ENCODE measurements around the gene OR51T1. TPM values are rescaled to one million over a fixed set of nuclear protein-coding genes. Genes with fewer than 3 reads are reported as not detected.

Gene OR51T1
- total and polyA plus RNA-seq, 5 experiments from 2014 or later: not detected

DNA sequence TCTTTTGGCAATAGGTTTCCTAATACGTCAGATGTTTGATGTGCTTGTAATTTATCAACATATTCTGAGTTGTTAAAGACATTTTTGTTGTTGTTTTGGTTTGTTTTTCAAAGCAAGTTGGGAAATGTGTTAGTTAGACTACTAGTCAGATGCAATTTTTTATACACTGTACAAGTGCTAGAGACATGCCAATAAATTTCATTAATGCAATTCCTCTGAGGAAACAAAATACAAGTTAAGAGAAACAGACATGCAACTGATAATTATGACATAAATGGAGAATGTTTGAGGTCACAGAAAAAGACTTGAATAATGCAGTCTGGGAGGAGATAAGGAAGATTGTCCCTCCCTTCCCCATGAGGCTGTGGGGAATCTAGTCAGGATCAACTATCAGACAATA, 5.9 kb downstream of the OR51T1 start:
- Mint-ChIP-seq H3K9me3 (peaks cover 0 to 9% (median 0%) of the 10 kb centered on the region in 9 donors), H3K27me3 (peaks cover 0 to 14% (median 10%) of the 10 kb centered on the region in 5 donors), H3K4me3 (no peak overlapping the region), H3K27ac (no peak overlapping the region), H3K36me3 (no peaks in the 10 kb centered on the region), H3K4me1 (no peaks in the 10 kb centered on the region)
- no peak for ATAC-seq
- no peak for DNase-seq
- POLR2A ChIA-PET: no interaction called here

- H3K27ac Mint-ChIP-seq: no peak overlapping the region
- POLR2A ChIA-PET: no interaction called here
- no peak for DNase-seq
- no peaks in the 10 kb centered on the region for H3K4me1 Mint-ChIP-seq
- peaks cover 0 to 23% (median 11%) of the 10 kb centered on the region in 5 donors for H3K27me3 Mint-ChIP-seq
- H3K9me3 Mint-ChIP-seq: peaks cover 0 to 9% (median 0%) of the 10 kb centered on the region in 9 donors
- no peak overlapping the region for H3K4me3 Mint-ChIP-seq
- H3K36me3 Mint-ChIP-seq: no peaks in the 10 kb centered on the region
- no peak for ATAC-seq
Observed at GRCh38 chr11:4890279-4890678, 8.6 kb downstream of the OR51T1 start.

DNA sequence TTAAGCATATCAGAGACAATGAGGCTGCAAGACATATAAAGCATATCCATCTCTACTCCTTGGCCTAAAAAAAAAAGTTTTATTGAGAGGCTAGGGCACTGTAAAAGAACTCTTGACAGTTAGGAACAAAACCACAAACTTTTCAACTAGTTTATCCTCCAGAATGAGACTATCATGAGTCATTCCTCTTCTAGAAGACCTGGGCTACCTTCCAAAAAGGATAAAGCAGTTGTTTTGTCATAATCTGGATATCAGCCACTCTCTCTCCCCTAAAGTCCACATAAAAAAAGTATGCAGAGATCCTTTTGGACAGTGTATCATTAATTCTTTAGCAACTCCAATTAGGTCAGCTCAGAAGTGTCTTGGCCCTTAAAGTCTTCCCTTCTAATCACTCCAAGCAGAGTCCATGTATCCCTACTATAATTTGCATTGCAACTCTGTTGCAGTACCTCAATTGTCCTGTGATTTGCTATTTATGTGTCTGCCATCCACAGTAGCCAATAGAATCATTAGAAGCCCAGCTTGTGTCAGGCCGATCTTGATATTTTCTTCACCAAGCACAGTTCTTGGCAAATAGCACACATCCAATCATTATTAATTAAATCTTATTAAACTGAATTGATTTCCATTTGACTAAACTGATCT, 10.4 kb downstream of the OR51T1 start:
- no peaks in the 10 kb centered on the region for H3K4me1 Mint-ChIP-seq
- ATAC-seq (no peak), DNase-seq (no peak)
- POLR2A ChIA-PET: no interaction called here
- no peaks in the 10 kb centered on the region for H3K36me3 Mint-ChIP-seq
- H3K9me3 Mint-ChIP-seq: peaks cover 0 to 9% (median 0%) of the 10 kb centered on the region in 9 donors
- peaks cover 0 to 23% (median 11%) of the 10 kb centered on the region in 5 donors for H3K27me3 Mint-ChIP-seq
- no peak overlapping the region for H3K27ac Mint-ChIP-seq
- no peak overlapping the region for H3K4me3 Mint-ChIP-seq

DNA sequence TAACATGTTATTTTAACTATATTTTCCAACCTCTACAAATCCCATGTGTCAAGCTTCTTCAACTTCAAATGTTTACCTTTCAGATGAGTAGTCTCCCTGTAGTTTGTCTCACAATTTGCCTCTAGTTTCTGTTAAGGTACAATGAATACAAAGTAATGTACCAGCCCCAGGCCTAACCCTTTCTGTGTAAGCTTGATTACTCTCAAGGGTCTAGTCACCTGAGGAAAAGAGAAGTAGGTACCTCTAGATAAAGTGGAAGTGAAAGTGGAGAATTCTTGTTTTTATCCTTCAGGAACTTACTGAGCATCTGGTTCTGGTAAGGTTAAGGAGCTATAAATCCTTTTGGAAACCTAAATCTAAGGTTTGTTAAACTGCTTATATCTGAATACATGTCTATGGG, 21.8 kb downstream of the OR51T1 start, which contains the start of gene OR51A7:
Gene OR51A7 (plus strand): TSS at position 300 of the 400 bp plus-strand sequence. CDS start 3,587 bp downstream, outside the sequence.
- no peak within 1 kb of the TSS for H3K4me3 Mint-ChIP-seq
- POLR2A ChIA-PET: no interaction called here
- peaks cover 0 to 6% (median 0%) of the 10 kb centered on the region in 5 donors for H3K27me3 Mint-ChIP-seq
- H3K27ac Mint-ChIP-seq: no peak within 1 kb of the TSS
- peaks cover 0 to 3% (median 0%) of the 10 kb centered on the region in 4 donors for H3K4me1 Mint-ChIP-seq
- ATAC-seq (no peak), DNase-seq (no peak)
- peaks cover 0 to 9% (median 0%) of the 10 kb centered on the region in 9 donors for H3K9me3 Mint-ChIP-seq
- no peaks in the 10 kb centered on the region for H3K36me3 Mint-ChIP-seq

GRCh38 chr11:4916581-4916980, 34.9 kb downstream of the OR51T1 start:
- DNase-seq (no peak), ATAC-seq (no peak)
- POLR2A ChIA-PET: no interaction called here
- H3K36me3 Mint-ChIP-seq: peaks cover 0 to 3% (median 0%) of the 10 kb centered on the region in 3 donors
- H3K27ac Mint-ChIP-seq: no peak overlapping the region
- no peaks in the 10 kb centered on the region for H3K9me3 Mint-ChIP-seq
- H3K27me3 Mint-ChIP-seq: peaks cover 2 to 29% (median 6%) of the 10 kb centered on the region in 5 donors
- no peaks in the 10 kb centered on the region for H3K4me1 Mint-ChIP-seq
- H3K4me3 Mint-ChIP-seq: no peak overlapping the region

- POLR2A ChIA-PET: no interaction called here
- no peak for ATAC-seq
- H3K4me3 Mint-ChIP-seq: no peak within 1 kb of the TSS
Observed at GRCh38 chr11:4919250-4919649, 37.5 kb downstream of the OR51T1 start, which contains the start of gene OR51G2. Gene OR51G2 (minus strand): TSS chr11:4919350. CDS start chr11:4915663, 3,687 bp downstream.

GRCh38 chr11:4921796-4922195, 40.1 kb downstream of the OR51T1 start:
- ATAC-seq (no peak), DNase-seq (no peak)
- H3K27me3 Mint-ChIP-seq: peaks cover 0 to 20% (median 10%) of the 10 kb centered on the region in 5 donors
- H3K9me3 Mint-ChIP-seq: peaks cover 0 to 9% (median 0%) of the 10 kb centered on the region in 9 donors
- no peaks in the 10 kb centered on the region for H3K36me3 Mint-ChIP-seq
- H3K4me1 Mint-ChIP-seq: peaks cover 0 to 2% (median 0%) of the 10 kb centered on the region in 4 donors
- H3K27ac Mint-ChIP-seq: no peak overlapping the region
- POLR2A ChIA-PET: no interaction called here
- H3K4me3 Mint-ChIP-seq: no peak overlapping the region

More at GRCh38 chr11:4919250-4919649, 37.5 kb downstream of the OR51T1 start, which contains the start of gene OR51G2:
- no peak within 1 kb of the TSS for H3K27ac Mint-ChIP-seq
- no peaks in the 10 kb centered on the region for H3K4me1 Mint-ChIP-seq
- H3K36me3 Mint-ChIP-seq: peaks cover 0 to 3% (median 0%) of the 10 kb centered on the region in 3 donors
- H3K9me3 Mint-ChIP-seq: peaks cover 0 to 9% (median 0%) of the 10 kb centered on the region in 9 donors
- DNase-seq: no peak
- H3K27me3 Mint-ChIP-seq: peaks cover 0 to 26% (median 9%) of the 10 kb centered on the region in 5 donors

DNA sequence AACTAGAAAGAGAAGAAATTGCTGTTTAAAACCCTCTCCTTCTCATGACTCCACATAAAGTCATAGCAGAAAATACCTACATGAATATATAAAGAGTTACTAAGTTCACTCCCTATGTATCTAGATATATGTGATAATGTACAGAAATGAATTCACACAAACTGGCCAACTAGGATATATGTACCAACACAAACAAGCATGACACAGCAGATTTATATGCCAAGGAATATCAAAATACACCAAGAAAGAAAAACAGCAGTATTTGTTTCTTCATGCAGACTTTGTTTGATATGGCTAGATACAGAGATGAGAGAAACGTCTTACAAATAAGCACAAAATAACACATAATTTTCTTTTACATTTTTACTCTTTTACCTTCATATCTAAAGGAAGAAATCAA, 40.6 kb downstream of the OR51T1 start:
- POLR2A ChIA-PET: no interaction called here
- Mint-ChIP-seq H3K36me3 (no peaks in the 10 kb centered on the region), H3K27me3 (peaks cover 0 to 20% (median 9%) of the 10 kb centered on the region in 5 donors), H3K9me3 (peaks cover 0 to 9% (median 0%) of the 10 kb centered on the region in 9 donors), H3K4me1 (peaks cover 0 to 2% (median 0%) of the 10 kb centered on the region in 4 donors), H3K4me3 (no peak overlapping the region), H3K27ac (no peak overlapping the region)
- DNase-seq: no peak
- no peak for ATAC-seq

DNA sequence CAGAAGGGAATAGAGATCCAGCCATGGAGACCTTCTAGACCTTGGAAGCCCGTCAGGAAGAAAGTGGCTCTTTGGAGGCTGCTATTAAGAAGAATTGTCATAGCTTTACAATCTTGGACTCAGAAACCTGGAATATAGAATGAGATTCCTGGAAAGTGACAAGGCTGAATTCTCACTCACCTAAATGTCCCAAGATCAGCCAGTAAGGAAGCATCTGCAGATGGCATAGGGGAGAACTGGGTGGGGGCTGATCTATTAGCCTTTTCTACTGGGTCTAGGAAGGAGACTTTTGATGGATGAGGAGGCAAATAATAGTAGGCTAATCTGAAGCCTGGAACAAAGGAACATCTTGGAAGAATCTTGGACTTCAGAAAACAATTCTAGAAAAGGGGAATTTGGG, 42.5 kb downstream of the OR51T1 start, which contains the start of gene OR51G1:
Gene OR51G1 (minus strand): TSS at position 101 of the 400 bp plus-strand sequence. CDS start 0 bp downstream, at position 101.
- no peaks in the 10 kb centered on the region for H3K36me3 Mint-ChIP-seq
- peaks cover 0 to 20% (median 9%) of the 10 kb centered on the region in 5 donors for H3K27me3 Mint-ChIP-seq
- no peak within 1 kb of the TSS for H3K4me3 Mint-ChIP-seq
- peaks cover 0 to 2% (median 0%) of the 10 kb centered on the region in 4 donors for H3K4me1 Mint-ChIP-seq
- DNase-seq (no peak), ATAC-seq (no peak)
- POLR2A ChIA-PET: no interaction called here
- peaks cover 0 to 9% (median 0%) of the 10 kb centered on the region in 9 donors for H3K9me3 Mint-ChIP-seq
- H3K27ac Mint-ChIP-seq: no peak within 1 kb of the TSS

DNA sequence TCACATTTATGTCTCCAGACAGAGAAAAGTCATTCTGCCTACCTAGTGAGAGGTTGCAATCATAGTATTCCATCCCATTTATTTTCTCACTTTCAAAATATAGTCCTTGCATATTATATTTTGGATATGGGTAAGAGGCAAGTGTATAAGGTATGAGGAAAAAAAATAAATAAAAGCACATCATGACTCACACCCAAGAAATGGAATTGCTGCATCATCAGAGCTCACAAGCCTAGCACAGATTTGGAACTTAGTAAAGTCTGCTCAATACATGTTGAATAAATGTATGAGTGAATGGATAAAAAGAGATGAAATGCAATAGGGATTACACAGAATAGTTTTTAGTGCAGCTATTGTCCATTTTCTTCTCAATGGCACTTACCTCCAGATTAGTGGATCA, 44.9 kb downstream of the OR51T1 start:
- no peak overlapping the region for H3K27ac Mint-ChIP-seq
- H3K4me3 Mint-ChIP-seq: no peak overlapping the region
- peaks cover 0 to 2% (median 0%) of the 10 kb centered on the region in 4 donors for H3K4me1 Mint-ChIP-seq
- DNase-seq (no peak), ATAC-seq (no peak)
- H3K27me3 Mint-ChIP-seq: peaks cover 0 to 18% (median 9%) of the 10 kb centered on the region in 5 donors
- POLR2A ChIA-PET: no interaction called here
- peaks cover 0 to 9% (median 0%) of the 10 kb centered on the region in 9 donors for H3K9me3 Mint-ChIP-seq
- no peaks in the 10 kb centered on the region for H3K36me3 Mint-ChIP-seq

Other genes with a start within 250 kb of the OR51T1 start
- gene OR51D1, start 244.4 kb upstream of the OR51T1 start, total RNA-seq: not detected
- not detected for gene OR51D1, start 244.4 kb upstream of the OR51T1 start, polyA plus RNA-seq
- not detected for gene OR51E1, start 237.9 kb upstream of the OR51T1 start, total RNA-seq
- not detected for gene OR51E1, start 237.9 kb upstream of the OR51T1 start, polyA plus RNA-seq
- not detected for gene OR51E2, start 184.0 kb upstream of the OR51T1 start, total RNA-seq
- not detected for gene OR51E2, start 184.0 kb upstream of the OR51T1 start, polyA plus RNA-seq
- gene MMP26, start 177.1 kb upstream of the OR51T1 start, total RNA-seq: not detected
- gene MMP26, start 177.1 kb upstream of the OR51T1 start, polyA plus RNA-seq: not detected
- not detected for gene OR51F1, start 112.0 kb upstream of the OR51T1 start, total RNA-seq
- not detected for gene OR51F1, start 112.0 kb upstream of the OR51T1 start, polyA plus RNA-seq
- not detected for gene OR52R1, start 77.5 kb upstream of the OR51T1 start, total RNA-seq
- not detected for gene OR52R1, start 77.5 kb upstream of the OR51T1 start, polyA plus RNA-seq
- not detected for gene OR51F2, start 60.6 kb upstream of the OR51T1 start, total RNA-seq
- gene OR51F2, start 60.6 kb upstream of the OR51T1 start, polyA plus RNA-seq: not detected
- gene OR51S1, start 32.7 kb upstream of the OR51T1 start, total RNA-seq: not detected
- gene OR51S1, start 32.7 kb upstream of the OR51T1 start, polyA plus RNA-seq: not detected
- not detected for gene OR51A7, start 21.9 kb downstream of the OR51T1 start, total RNA-seq
- not detected for gene OR51A7, start 21.9 kb downstream of the OR51T1 start, polyA plus RNA-seq
- not detected for gene OR51G2, start 37.5 kb downstream of the OR51T1 start, total RNA-seq
- gene OR51G2, start 37.5 kb downstream of the OR51T1 start, polyA plus RNA-seq: not detected
- gene OR51G1, start 42.4 kb downstream of the OR51T1 start, total RNA-seq: not detected
- gene OR51G1, start 42.4 kb downstream of the OR51T1 start, polyA plus RNA-seq: not detected
- gene OR51A4, start 65.7 kb downstream of the OR51T1 start, total RNA-seq: not detected
- gene OR51A4, start 65.7 kb downstream of the OR51T1 start, polyA plus RNA-seq: not detected
- gene OR51A2, start 73.8 kb downstream of the OR51T1 start, total RNA-seq: not detected
- not detected for gene OR51A2, start 73.8 kb downstream of the OR51T1 start, polyA plus RNA-seq
- not detected for gene OR51L1, start 113.0 kb downstream of the OR51T1 start, total RNA-seq
- gene OR51L1, start 113.0 kb downstream of the OR51T1 start, polyA plus RNA-seq: not detected
- gene OR52J3, start 164.6 kb downstream of the OR51T1 start, total RNA-seq: not detected
- gene OR52J3, start 164.6 kb downstream of the OR51T1 start, polyA plus RNA-seq: not detected
- gene OR52E2, start 177.7 kb downstream of the OR51T1 start, total RNA-seq: not detected
- gene OR52E2, start 177.7 kb downstream of the OR51T1 start, polyA plus RNA-seq: not detected
- gene OR52E1, start 187.7 kb downstream of the OR51T1 start, total RNA-seq: not detected
- not detected for gene OR52E1, start 187.7 kb downstream of the OR51T1 start, polyA plus RNA-seq

All from naive thymus-derived CD8-positive, alpha-beta T cell (primary cell).